Astrocyte (in vitro differentiated cells and primary cell): ENCODE measurements around the gene NUDT16L1. TPM values are rescaled to one million over a fixed set of nuclear protein-coding genes. Genes with fewer than 3 reads are reported as not detected.

ENCODE experiments used
- DNase-seq: peaks from one replicate; pipeline ENCODE4 v3.0.0-alpha.2; 2010; ENCODE audit warnings: low read depth
- FAIRE-seq: peaks from 2 replicates; lab custom pipeline; 2011; peaks lifted over from hg19 to GRCh38; lab: Jason Lieb, UNC
- H2AFZ ChIP-seq: 2 replicates; pipeline ENCODE4 v1.6.0; 2012; ENCODE audit warnings: low read depth, low read length, inconsistent platforms
- H3K27ac ChIP-seq: 2 replicates; pipeline ENCODE4 v1.5.1; 2011; ENCODE audit warnings: low read depth, low read length, inconsistent platforms
- H3K27me3 ChIP-seq: 2 replicates; pipeline ENCODE4 v1.6.0; 2011; ENCODE audit warnings: low read length, inconsistent platforms; ENCODE audit not compliant: insufficient read depth
- H3K36me3 ChIP-seq: 2 replicates; pipeline ENCODE4 v1.5.1; 2011; ENCODE audit warnings: low read length, inconsistent platforms; ENCODE audit not compliant: insufficient read depth
- H3K4me1 ChIP-seq: 2 replicates; pipeline ENCODE4 v1.5.1; 2011; ENCODE audit warnings: low read length, inconsistent platforms; ENCODE audit not compliant: insufficient read depth
- H3K4me2 ChIP-seq: 2 replicates; pipeline ENCODE4 v1.6.0; 2012; ENCODE audit warnings: low read length, inconsistent platforms
- H3K4me3 ChIP-seq: 2 replicates; pipeline ENCODE4 v1.5.1; 2011; ENCODE audit warnings: low read depth, mild to moderate bottlenecking, low read length, inconsistent platforms; ENCODE audit not compliant: insufficient read depth
- H3K79me2 ChIP-seq: 2 replicates; pipeline ENCODE4 v1.6.0; 2012; ENCODE audit warnings: mild to moderate bottlenecking, low read length, inconsistent platforms; ENCODE audit not compliant: insufficient read depth
- H3K9ac ChIP-seq: 2 replicates; pipeline ENCODE4 v1.6.0; 2012; ENCODE audit warnings: mild to moderate bottlenecking, low read length, inconsistent platforms
- H3K9me3 ChIP-seq: 2 replicates; pipeline ENCODE4 v1.5.1; 2012; ENCODE audit warnings: low read depth, mild to moderate bottlenecking, low read length, inconsistent platforms; ENCODE audit not compliant: insufficient read depth
- H4K20me1 ChIP-seq: 2 replicates; pipeline ENCODE4 v1.6.0; 2012; ENCODE audit warnings: low read length, inconsistent platforms; ENCODE audit not compliant: insufficient read depth
- H3K27ac Mint-ChIP-seq: one replicate; pipeline ENCODE4 v1.8.0; 2021; ENCODE audit warnings: mild to moderate bottlenecking, mixed read lengths; ENCODE audit not compliant: unreplicated experiment
- H3K27me3 Mint-ChIP-seq: one replicate; pipeline ENCODE4 v1.8.0; 2021; ENCODE audit warnings: low read depth, mixed read lengths; ENCODE audit not compliant: unreplicated experiment
- H3K36me3 Mint-ChIP-seq: one replicate; pipeline ENCODE4 v1.8.0; 2021; ENCODE audit warnings: low read depth, mixed read lengths; ENCODE audit not compliant: unreplicated experiment
- H3K4me1 Mint-ChIP-seq: one replicate; pipeline ENCODE4 v1.8.0; 2021; ENCODE audit warnings: low read depth, mixed read lengths; ENCODE audit not compliant: unreplicated experiment
- H3K4me3 Mint-ChIP-seq: one replicate; pipeline ENCODE4 v1.8.0; 2021; ENCODE audit warnings: mild to moderate bottlenecking, moderate library complexity, mixed read lengths; ENCODE audit not compliant: unreplicated experiment
- H3K9me3 Mint-ChIP-seq: one replicate; pipeline ENCODE4 v1.8.0; 2021; ENCODE audit warnings: mild to moderate bottlenecking, mixed read lengths; ENCODE audit not compliant: unreplicated experiment
- CTCF ChIP-seq: IDR thresholded peaks from 2 replicates; pipeline ENCODE4 v1.5.1; 2011; ENCODE audit warnings: low read depth, mild to moderate bottlenecking, inconsistent platforms, low read length, moderate library complexity; ENCODE audit not compliant: insufficient read depth
- EZH2 ChIP-seq: IDR thresholded peaks from 2 replicates; pipeline ENCODE4 v1.6.1; 2012; ENCODE audit warnings: mild to moderate bottlenecking, low read length, inconsistent platforms; ENCODE audit not compliant: insufficient read depth
- total RNA-seq: library from RNA; stranded (reverse); gene quantifications from 2 replicates; pipeline ENCODE4 v1.2.1, GENCODE V29; 2021

The NUDT16L1 gene
- total RNA-seq, 1 donor from 2014 or later: 42.2 TPM

GRCh38 chr16:4682084-4682591 lies 11.2 kb upstream of the NUDT16L1 start:
- H3K27ac ChIP-seq: no peak overlapping the region
- H3K4me3 ChIP-seq: no peak overlapping the region
- peaks cover 5% of the 10 kb centered on the region for H3K36me3 Mint-ChIP-seq
- H3K9me3 ChIP-seq: no peaks in the 10 kb centered on the region
- H3K4me1 Mint-ChIP-seq: no peaks in the 10 kb centered on the region
- H3K9ac ChIP-seq: no peak overlapping the region
- no peak overlapping the region for H3K4me3 Mint-ChIP-seq
- H4K20me1 ChIP-seq: peaks cover 45% of the 10 kb centered on the region
- H3K27me3 ChIP-seq: no peaks in the 10 kb centered on the region
- peaks cover 3% of the 10 kb centered on the region for H3K4me1 ChIP-seq
- peaks cover 3% of the 10 kb centered on the region for H3K79me2 ChIP-seq
- H3K36me3 ChIP-seq: no peaks in the 10 kb centered on the region
- FAIRE-seq (no peak), DNase-seq (no peak)
- H3K9me3 Mint-ChIP-seq: no peaks in the 10 kb centered on the region
- TF ChIP-seq EZH2 (no peak), CTCF (no peak)
- no peak overlapping the region for H3K4me2 ChIP-seq
- no peak overlapping the region for H3K27ac Mint-ChIP-seq
- H2AFZ ChIP-seq: no peak overlapping the region
- no peaks in the 10 kb centered on the region for H3K27me3 Mint-ChIP-seq

- H3K4me2 ChIP-seq: no peak overlapping the region
- H3K27me3 ChIP-seq: no peaks in the 10 kb centered on the region
- no peaks in the 10 kb centered on the region for H3K9me3 ChIP-seq
- no peaks in the 10 kb centered on the region for H3K36me3 ChIP-seq
- H3K4me1 ChIP-seq: peaks cover 3% of the 10 kb centered on the region
- H3K9me3 Mint-ChIP-seq: no peaks in the 10 kb centered on the region
- H2AFZ ChIP-seq: no peak overlapping the region
- H3K9ac ChIP-seq: no peak overlapping the region
- peaks cover 5% of the 10 kb centered on the region for H3K36me3 Mint-ChIP-seq
- no peak overlapping the region for H3K27ac Mint-ChIP-seq
- no peak overlapping the region for H3K27ac ChIP-seq
- H3K79me2 ChIP-seq: peaks cover 3% of the 10 kb centered on the region
- H3K27me3 Mint-ChIP-seq: no peaks in the 10 kb centered on the region
- peaks cover 43% of the 10 kb centered on the region for H4K20me1 ChIP-seq
- H3K4me3 Mint-ChIP-seq: no peak overlapping the region
- H3K4me3 ChIP-seq: no peak overlapping the region
- H3K4me1 Mint-ChIP-seq: no peaks in the 10 kb centered on the region
- TF ChIP-seq CTCF (no peak), EZH2 (no peak)
- FAIRE-seq (no peak), DNase-seq (no peak)
Observed at GRCh38 chr16:4682616-4683254, 10.6 kb upstream of the NUDT16L1 start.
